ENCODE data around the gene C4BPA.

DNA sequence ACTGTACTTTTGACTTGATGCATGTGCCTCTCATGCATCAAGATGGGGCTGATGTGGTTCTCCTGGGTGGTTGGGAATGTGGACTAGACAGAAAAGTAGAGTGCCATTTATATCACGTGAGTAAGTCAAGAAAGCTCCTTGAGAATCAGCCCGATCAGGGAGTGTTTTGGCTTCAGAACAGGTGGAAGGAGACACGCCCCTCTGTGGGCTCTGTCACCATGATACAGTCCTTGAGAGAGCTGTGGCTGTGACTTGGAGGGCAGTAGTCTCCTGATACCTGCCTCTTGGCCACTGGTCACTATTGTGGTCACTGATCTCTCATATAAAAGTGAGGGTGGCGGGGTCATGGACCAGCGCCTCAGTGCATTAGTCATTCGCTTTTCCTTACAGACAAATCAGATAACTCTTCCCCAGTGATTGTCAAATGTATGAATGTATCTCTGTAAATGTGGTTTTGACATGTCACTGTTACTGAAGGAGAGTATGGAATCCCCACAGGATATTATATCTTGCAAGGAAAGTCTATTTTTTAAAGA is 24.3 kb upstream of the C4BPA start:
- TF ChIP-seq POLR2A (IDR thresholded peaks at IDR 0.05), result no peak
- TF ChIP-seq, protein P1, sequence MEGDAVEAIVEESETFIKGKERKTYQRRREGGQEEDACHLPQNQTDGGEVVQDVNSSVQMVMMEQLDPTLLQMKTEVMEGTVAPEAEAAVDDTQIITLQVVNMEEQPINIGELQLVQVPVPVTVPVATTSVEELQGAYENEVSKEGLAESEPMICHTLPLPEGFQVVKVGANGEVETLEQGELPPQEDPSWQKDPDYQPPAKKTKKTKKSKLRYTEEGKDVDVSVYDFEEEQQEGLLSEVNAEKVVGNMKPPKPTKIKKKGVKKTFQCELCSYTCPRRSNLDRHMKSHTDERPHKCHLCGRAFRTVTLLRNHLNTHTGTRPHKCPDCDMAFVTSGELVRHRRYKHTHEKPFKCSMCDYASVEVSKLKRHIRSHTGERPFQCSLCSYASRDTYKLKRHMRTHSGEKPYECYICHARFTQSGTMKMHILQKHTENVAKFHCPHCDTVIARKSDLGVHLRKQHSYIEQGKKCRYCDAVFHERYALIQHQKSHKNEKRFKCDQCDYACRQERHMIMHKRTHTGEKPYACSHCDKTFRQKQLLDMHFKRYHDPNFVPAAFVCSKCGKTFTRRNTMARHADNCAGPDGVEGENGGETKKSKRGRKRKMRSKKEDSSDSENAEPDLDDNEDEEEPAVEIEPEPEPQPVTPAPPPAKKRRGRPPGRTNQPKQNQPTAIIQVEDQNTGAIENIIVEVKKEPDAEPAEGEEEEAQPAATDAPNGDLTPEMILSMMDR (IDR thresholded peaks at IDR 0.05), result no peak

Measured in esophagus squamous epithelium (tissue), 4 donors.